ENCODE results near the gene KRT2. TPM values are rescaled to one million over a fixed set of nuclear protein-coding genes. Genes with fewer than 3 reads are reported as not detected.

The KRT2 gene
- total and polyA plus RNA-seq, 4 donors = not detected

- DNase-seq (ENCODE audit: low spot score) = peak; percentile 22
- Histone ChIP-seq H3K36me3 (ENCODE audit: control insufficient read depth in 4 of 4, insufficient read depth in 3 of 4, low read depth in 1 of 4, low read length in 3 of 4) (no peaks in the 10 kb centered on the region), H3K9ac (ENCODE audit: low read depth in 1 of 2, low read length in 2 of 2) (no peak overlapping the region), H3K9me3 (ENCODE audit: control insufficient read depth in 4 of 4, low read length in 3 of 4) (no peaks in the 10 kb centered on the region), H3K27me3 (ENCODE audit: control insufficient read depth in 4 of 4, insufficient read depth in 4 of 4, low read length in 3 of 4) (peaks cover 0 to 2% (median 0%) of the 10 kb centered on the region in 4 donors), H3K4me1 (ENCODE audit: control insufficient read depth in 4 of 4, insufficient read depth in 4 of 4, low read length in 3 of 4) (no peaks in the 10 kb centered on the region), H3K4me3 (ENCODE audit: low read depth in 1 of 3, low read length in 3 of 3) (no peak overlapping the region), H3K27ac (ENCODE audit: low read depth in 1 of 2, low read length in 2 of 2) (no peak overlapping the region)
- WGBS = 92% methylated on average over 9 of the region's 9 CpGs
- TF ChIP-seq RXRA (IDR thresholded peaks at IDR 0.05) (no peak), HNF4A (conservative IDR thresholded peaks at IDR 0.05) (no peak), FOXA2 (IDR thresholded peaks at IDR 0.05) (no peak), TAF1 (conservative IDR thresholded peaks at IDR 0.05) (no peak), YY1 (IDR thresholded peaks at IDR 0.05) (no peak), FOXA1 (IDR thresholded peaks at IDR 0.05) (no peak), GABPA (IDR thresholded peaks at IDR 0.05 in 1 of 2, conservative IDR thresholded peaks at IDR 0.05 in 1 of 2) (no peak), JUND (IDR thresholded peaks at IDR 0.05) (no peak), HNF4G (IDR thresholded peaks at IDR 0.05) (no peak), RAD21 (IDR thresholded peaks at IDR 0.05) (no peak), ZBTB33 (IDR thresholded peaks at IDR 0.05) (no peak), EGR1 (IDR thresholded peaks at IDR 0.05; ENCODE audit: low read depth in 2 of 2) (no peak), NR2F2 (IDR thresholded peaks at IDR 0.05) (no peak), SP1 (IDR thresholded peaks at IDR 0.05) (no peak), MAX (IDR thresholded peaks at IDR 0.05) (no peak)
- TF ChIP-seq, protein P1, sequence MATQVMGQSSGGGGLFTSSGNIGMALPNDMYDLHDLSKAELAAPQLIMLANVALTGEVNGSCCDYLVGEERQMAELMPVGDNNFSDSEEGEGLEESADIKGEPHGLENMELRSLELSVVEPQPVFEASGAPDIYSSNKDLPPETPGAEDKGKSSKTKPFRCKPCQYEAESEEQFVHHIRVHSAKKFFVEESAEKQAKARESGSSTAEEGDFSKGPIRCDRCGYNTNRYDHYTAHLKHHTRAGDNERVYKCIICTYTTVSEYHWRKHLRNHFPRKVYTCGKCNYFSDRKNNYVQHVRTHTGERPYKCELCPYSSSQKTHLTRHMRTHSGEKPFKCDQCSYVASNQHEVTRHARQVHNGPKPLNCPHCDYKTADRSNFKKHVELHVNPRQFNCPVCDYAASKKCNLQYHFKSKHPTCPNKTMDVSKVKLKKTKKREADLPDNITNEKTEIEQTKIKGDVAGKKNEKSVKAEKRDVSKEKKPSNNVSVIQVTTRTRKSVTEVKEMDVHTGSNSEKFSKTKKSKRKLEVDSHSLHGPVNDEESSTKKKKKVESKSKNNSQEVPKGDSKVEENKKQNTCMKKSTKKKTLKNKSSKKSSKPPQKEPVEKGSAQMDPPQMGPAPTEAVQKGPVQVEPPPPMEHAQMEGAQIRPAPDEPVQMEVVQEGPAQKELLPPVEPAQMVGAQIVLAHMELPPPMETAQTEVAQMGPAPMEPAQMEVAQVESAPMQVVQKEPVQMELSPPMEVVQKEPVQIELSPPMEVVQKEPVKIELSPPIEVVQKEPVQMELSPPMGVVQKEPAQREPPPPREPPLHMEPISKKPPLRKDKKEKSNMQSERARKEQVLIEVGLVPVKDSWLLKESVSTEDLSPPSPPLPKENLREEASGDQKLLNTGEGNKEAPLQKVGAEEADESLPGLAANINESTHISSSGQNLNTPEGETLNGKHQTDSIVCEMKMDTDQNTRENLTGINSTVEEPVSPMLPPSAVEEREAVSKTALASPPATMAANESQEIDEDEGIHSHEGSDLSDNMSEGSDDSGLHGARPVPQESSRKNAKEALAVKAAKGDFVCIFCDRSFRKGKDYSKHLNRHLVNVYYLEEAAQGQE (IDR thresholded peaks at IDR 0.05) = no peak
- TF ChIP-seq, protein P2, sequence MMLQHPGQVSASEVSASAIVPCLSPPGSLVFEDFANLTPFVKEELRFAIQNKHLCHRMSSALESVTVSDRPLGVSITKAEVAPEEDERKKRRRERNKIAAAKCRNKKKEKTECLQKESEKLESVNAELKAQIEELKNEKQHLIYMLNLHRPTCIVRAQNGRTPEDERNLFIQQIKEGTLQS (IDR thresholded peaks at IDR 0.05) = no peak
- TF ChIP-seq, protein P3, sequence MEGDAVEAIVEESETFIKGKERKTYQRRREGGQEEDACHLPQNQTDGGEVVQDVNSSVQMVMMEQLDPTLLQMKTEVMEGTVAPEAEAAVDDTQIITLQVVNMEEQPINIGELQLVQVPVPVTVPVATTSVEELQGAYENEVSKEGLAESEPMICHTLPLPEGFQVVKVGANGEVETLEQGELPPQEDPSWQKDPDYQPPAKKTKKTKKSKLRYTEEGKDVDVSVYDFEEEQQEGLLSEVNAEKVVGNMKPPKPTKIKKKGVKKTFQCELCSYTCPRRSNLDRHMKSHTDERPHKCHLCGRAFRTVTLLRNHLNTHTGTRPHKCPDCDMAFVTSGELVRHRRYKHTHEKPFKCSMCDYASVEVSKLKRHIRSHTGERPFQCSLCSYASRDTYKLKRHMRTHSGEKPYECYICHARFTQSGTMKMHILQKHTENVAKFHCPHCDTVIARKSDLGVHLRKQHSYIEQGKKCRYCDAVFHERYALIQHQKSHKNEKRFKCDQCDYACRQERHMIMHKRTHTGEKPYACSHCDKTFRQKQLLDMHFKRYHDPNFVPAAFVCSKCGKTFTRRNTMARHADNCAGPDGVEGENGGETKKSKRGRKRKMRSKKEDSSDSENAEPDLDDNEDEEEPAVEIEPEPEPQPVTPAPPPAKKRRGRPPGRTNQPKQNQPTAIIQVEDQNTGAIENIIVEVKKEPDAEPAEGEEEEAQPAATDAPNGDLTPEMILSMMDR (IDR thresholded peaks at IDR 0.05; ENCODE audit: low read depth, low read length, missing input control) = no peak
These were observed 38.5 kb downstream of the KRT2 start for GRCh38 chr12:52613384-52614030.

All from liver (tissue), 9 donors.